Astrocyte (in vitro differentiated cells and primary cell): ENCODE results near the gene SLC39A3.

Experiments used
- EZH2 ChIP-seq: IDR thresholded peaks from 2 replicates; pipeline ENCODE4 v1.6.1; 2012; ENCODE audit warnings: mild to moderate bottlenecking, low read length, inconsistent platforms; ENCODE audit not compliant: insufficient read depth
- TF ChIP-seq, protein P1 (sequence below): IDR thresholded peaks from 2 replicates; pipeline ENCODE4 v1.5.1; 2011; ENCODE audit warnings: low read depth, mild to moderate bottlenecking, inconsistent platforms, low read length, moderate library complexity; ENCODE audit not compliant: insufficient read depth

DNA sequence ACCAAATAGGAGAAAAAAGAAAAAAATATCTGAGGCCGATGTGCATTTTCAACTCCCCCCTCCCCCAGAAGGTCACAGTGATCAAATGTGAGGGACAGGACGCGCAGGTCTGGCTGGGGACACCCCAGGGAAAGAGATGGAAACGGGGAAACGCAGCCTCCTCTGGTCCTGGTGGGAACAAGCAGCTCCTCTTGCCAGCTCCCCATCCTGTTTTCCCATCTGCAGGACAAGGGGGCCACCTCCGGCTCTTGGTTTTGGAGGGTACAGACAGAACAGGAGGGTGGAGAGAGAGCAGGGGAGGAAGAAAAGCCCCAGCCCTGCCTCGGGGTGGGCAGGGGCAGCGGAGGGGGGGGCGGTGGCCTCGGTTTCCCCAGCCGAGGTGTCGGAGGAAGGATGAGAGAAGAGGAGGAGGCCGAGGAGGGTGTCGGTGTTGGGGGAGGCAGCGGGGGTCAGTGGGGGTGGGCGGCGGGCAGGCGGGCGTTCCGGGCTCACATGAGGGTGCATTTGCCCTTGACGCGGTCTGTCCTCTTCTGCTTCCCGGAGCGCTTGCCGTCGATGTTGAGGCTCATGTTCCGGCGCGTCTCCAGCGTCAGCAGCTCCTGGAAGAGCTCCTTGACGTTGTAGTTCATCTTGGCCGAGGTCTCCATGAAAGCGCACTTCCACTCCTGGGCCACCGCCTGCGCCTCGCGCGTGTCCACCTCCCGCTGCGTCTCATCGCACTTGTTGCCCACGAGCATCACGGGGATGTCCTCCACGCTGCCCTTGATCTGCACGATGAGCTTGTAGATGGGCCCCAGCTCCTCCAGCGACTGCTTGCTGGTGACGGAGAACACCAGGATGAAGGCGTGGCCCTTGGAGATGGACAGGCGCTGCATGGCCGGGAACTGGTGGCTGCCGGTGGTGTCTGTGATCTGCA, 22.8 kb downstream of the SLC39A3 start:
- TF ChIP-seq, protein P1, sequence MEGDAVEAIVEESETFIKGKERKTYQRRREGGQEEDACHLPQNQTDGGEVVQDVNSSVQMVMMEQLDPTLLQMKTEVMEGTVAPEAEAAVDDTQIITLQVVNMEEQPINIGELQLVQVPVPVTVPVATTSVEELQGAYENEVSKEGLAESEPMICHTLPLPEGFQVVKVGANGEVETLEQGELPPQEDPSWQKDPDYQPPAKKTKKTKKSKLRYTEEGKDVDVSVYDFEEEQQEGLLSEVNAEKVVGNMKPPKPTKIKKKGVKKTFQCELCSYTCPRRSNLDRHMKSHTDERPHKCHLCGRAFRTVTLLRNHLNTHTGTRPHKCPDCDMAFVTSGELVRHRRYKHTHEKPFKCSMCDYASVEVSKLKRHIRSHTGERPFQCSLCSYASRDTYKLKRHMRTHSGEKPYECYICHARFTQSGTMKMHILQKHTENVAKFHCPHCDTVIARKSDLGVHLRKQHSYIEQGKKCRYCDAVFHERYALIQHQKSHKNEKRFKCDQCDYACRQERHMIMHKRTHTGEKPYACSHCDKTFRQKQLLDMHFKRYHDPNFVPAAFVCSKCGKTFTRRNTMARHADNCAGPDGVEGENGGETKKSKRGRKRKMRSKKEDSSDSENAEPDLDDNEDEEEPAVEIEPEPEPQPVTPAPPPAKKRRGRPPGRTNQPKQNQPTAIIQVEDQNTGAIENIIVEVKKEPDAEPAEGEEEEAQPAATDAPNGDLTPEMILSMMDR, result no peak
- TF ChIP-seq EZH2, result no peak
